GM21526 (cell line): ENCODE results near the gene CENPH.
"Not testable (repeated sequence)": the region's sequence is repeated elsewhere in the genome, so short reads cannot be mapped to it uniquely, and the experiment has no call there.

Experiments used
- ATAC-seq: cut with Tn5 transposase; IDR thresholded peaks from one replicate; pipeline ENCODE4 v1.9.1; 2021; ENCODE audit warnings: moderate library complexity; ENCODE audit not compliant: unreplicated experiment, low FRiP score

Gene CENPH, protein sequence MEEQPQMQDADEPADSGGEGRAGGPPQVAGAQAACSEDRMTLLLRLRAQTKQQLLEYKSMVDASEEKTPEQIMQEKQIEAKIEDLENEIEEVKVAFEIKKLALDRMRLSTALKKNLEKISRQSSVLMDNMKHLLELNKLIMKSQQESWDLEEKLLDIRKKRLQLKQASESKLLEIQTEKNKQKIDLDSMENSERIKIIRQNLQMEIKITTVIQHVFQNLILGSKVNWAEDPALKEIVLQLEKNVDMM

DNA sequence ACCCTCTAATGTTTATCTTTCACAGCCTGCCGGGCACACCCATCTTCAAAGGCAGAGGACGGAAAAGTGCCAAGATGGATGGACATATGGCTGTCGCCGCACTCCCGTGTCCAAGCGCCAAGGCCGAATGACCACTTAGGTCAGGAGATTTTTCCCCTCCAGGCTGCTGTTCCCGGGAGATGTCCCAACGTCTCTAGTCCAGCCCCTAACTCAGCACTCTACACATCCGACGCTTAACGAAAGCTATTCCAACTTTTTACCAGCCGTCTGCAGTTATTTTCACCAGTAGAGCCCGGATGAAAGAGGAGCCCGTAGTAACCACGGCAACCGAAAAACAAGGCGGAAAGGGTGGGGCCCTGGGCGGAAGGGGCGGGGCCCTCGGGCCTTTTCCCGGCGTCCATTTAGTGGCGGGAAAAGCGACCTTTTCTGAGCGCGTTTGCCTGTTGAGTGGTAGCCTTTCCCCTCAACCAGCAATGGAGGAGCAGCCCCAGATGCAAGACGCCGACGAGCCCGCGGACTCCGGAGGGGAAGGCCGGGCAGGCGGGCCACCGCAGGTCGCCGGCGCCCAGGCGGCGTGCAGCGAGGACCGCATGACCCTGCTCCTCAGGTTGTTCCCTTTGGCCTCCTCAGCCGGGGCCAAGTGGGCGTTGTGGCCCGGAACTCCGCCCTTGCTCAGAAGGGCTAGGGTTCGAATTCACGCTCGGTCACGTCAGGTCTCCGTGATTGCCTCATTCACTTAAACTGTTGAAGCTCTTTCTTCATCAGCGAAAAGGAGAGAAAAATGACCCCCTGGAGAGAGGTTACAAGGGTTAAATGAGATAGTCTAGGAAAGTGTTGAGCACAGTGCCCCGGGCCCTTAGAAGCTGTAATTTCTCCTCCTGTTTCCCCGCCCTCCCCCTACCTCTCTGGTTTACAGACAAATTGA is at the start of gene CENPH:
CENPH (plus strand) TSS at position 422 of the 925 bp plus-strand sequence; CDS start at position 474, 52 bp downstream.
- ATAC-seq = peak; percentile 80

DNA sequence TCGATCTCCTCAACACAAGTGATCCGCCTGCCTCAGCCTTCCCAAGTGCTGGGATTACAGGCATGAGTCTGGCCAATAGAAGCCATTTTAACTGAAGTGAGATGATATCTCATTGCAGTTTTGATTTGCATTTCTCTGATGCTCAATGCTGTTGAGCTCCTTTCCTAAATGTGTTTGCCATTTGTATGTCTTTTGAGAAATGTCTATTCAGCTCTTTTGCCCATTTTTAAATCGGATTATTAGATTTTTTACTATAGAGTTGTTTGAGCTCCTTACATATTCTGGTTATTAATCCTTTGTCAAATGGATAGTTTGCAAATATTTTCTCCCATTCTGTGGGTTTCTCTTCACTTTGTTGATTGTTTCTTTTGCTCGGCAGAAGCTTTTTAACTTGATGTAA is 49.1 kb upstream of the CENPH start:
- not testable (repeated sequence) for ATAC-seq

DNA sequence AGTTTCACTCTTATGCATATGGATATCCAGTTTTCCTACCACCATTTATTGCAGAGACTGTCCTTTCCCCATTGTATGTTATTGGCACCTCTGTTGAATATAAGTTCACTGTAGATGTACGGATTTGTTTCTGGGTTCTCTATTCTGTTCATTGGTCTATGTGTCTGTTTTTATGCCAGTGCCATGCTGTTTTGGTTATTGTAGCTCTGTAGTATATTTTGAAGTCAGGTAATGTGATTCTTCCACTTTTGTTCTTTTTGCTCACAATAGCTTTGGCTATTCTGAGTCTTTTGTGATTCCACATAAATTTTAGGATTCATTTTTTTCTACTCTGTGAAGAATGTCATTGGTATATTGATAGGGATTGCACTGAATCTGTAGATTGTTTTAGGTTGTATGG is 48.6 kb upstream of the CENPH start:
- no peak for ATAC-seq

DNA sequence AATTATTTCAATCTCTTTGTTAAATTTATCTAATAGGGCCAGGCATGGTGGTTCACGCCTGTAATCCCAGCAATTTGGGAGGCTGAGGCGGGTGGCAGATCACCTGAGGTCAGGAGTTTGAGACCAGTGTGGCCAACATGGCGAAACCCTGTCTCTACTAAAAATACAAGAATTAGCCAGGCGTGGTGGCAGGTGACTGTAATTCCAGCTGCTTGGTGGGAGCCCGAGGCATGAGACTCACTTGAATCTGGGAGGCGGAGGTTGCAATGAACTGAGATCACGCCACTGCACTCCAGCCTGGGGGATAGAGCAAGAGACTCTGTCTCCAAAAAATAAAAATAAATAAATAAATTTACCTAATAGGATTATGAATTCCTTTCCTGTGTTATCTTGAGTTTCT is 40.8 kb upstream of the CENPH start:
- not testable (repeated sequence) for ATAC-seq

DNA sequence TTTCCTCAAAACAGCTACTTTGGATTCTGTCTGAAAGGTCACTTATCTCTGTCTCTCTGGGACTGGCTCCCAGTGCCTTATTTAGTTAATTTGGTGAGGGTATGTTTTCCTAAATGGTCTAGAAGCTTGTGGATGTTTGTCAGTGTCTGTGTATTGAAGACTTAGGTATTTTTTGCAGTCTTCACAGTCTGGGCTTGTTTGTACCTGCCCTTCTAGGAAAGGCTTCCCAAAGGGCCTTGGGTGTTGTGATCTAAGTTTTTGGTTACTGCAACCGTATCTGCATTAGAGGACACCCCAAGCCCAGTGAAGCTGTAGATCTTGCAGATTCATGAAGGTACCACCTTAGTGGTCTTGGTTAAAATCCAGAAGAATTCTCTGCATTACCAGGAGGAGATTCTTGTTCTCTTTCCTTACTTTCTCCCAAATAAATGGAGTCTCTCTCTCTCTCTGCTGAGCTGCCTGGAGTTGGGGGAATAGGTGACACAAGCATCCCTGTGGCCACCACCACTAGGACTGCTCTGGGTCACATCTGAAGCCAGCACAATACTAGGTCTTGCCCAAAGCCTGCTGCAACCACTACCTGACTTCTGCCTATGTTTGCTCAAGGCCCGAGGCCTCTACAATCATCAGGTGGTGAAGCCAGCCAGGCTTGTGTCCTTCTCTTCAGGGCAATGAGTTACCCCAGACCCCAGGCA is 40.3 kb upstream of the CENPH start:
- ATAC-seq = no peak

DNA sequence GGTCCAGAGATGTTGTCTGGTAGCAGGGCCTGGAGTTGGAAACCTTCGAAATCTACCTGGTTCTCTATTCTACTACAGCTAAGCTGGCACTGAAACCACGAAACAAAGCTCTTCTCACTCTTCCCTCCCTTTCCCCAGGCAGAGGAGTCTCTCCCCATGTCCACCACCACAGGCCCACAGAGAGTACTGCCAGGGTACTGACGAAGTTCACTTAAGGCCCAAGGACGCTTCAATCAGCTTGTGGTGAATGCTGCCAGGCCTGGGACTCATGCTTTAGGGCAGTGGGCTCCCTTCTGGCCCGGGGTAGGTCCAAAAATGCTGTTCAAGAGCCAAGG is 39.7 kb upstream of the CENPH start:
- ATAC-seq = no peak

- ATAC-seq = no peak
Observed at GRCh38 chr5:69152731-69153130, 36.7 kb upstream of the CENPH start.

DNA sequence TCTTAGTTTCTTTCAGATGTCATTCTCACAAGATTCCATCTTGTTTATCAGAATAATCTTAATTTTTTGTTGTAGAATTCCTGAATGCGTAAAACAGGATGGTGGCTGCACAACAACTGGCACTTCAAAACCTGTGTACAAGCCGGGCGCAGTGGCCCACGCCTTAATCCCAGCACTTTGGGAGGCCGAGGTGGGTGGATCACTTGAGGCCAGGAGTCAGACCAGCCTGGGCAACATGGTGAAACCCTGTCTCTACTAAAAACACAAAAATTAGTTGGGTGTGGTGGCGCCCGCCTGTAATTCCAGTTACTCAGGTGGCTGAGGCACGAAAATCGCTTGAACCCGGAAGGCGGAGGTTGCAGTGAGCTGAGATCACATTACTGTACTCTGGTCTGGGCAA is 32.9 kb upstream of the CENPH start:
- no peak for ATAC-seq

DNA sequence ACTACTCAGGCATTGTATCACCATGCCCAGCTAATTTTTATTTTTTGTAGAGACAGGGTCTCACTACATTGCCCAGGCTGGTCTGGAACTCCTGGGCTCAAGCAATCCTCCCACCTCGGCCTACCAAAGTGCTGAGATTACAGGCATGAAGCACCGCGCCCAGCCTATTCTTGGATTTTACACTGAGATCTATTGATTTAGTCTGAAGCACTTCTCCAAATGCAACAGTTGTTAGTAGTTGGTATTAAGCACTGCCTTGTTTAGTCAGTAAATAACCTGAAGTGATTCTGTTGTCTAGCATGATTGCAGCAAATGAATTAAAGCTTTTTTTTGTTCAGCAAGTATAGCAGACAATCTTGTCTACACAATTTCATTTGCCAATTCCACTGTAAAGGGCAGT is 31.3 kb upstream of the CENPH start:
- ATAC-seq = no peak

DNA sequence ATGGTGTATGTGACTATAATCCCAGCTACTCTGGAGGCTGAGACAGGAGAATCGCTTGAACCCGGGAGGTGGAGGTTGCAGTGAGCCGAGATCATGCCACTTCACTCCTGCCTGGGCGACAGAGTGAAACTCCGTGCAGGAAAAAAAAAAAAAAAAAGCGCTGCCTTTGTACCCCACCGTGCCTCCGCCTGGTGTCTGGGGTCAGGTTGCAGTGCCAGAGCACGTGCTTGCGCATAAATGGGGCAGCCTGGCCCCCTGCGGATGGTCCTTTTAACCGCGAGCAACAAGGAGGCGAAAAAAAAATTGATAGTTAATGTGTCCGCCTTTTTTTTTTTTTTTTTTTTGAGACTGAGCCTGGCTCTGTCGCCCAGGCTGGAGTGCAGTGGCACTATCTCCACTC is 28.7 kb upstream of the CENPH start:
- ATAC-seq = no peak

DNA sequence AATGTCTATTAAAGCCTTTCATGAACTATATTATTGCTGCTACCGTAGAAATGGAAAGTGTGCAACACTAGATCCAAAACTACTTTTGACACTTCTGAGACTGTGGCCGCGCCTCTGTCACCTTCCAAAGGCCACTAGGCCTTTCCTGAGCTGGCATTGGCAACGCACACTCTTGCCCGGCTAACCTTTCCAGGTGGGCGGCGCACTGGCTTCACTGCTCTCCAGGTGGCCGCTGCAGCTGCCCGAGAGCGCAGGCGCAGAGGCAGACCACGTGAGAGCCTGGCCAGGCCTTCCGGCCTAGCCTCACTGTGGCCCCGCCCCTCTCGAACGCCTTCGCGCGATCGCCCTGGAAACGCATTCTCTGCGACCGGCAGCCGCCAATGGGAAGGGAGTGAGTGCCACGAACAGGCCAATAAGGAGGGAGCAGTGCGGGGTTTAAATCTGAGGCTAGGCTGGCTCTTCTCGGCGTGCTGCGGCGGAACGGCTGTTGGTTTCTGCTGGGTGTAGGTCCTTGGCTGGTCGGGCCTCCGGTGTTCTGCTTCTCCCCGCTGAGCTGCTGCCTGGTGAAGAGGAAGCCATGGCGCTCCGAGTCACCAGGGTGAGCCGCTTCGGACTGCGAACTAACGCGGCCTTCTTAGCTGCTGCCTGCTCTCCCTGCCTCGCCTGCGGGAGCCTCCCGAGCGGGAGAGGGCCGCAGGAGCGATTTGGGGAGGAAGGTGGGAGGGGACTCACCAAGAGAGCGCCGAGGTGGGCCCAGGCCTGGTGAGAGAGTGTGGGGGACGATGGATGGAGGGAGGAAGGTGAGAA is 22.5 kb upstream of the CENPH start, which contains the start of gene CCNB1:
CCNB1 (plus strand) TSS at position 465 of the 807 bp plus-strand sequence; CDS start at position 578, 113 bp downstream.
- ATAC-seq = peak; percentile 97

DNA sequence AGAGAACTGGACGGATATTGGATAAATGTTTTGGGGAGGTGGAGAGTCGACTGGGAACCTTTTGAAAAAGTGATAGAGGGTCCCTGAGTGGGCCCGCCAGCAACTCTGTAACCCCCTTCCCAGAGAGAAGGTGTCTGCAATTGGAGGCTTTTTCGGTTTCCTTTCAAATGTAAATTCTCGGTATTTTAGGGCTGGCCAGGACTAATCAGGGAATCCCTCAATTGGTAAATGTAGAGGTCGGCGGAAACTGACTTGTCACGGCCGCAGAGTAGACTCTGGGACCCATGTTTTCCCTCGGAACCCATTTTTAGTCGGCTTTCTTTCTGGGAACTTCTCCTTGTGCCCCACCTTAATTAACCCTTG is 21.9 kb upstream of the CENPH start:
- ATAC-seq = no peak

- no peak for ATAC-seq
Observed at GRCh38 chr5:69167929-69168328, 21.5 kb upstream of the CENPH start.

GRCh38 chr5:69170495-69170894 is 18.9 kb upstream of the CENPH start:
- ATAC-seq = no peak

GRCh38 chr5:69170969-69171368 is 18.4 kb upstream of the CENPH start:
- ATAC-seq = no peak

DNA sequence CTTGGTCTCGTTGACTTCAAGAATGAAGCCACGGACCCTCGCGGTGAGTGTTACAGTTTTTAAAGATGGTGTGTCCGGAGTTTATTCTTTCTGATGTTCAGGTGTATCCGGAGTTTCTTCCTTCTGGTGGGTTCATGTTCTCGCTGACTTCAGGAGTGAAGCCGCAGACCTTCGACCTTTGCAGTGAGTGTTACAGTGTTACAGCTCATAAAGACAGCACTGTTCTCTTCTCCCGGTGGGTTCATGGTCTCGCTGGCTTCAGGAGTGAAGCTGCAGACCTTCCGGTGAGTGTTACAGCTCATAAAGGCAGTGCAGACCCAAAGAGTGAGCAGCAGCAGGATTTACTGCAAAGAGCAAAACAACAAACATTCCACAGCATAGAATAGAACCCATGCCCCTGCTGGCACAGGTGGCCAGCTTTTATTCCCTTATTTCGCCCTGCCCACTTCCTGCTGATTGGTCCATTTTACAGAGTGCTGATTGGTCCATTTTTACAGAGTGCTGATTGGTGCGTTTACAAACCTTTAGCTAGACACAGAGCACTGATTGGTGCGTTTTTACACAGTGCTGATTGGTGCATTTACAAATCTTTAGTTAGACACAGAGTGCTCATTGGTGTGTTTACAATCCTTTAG is 7.6 kb upstream of the CENPH start:
- ATAC-seq = not testable (repeated sequence)

DNA sequence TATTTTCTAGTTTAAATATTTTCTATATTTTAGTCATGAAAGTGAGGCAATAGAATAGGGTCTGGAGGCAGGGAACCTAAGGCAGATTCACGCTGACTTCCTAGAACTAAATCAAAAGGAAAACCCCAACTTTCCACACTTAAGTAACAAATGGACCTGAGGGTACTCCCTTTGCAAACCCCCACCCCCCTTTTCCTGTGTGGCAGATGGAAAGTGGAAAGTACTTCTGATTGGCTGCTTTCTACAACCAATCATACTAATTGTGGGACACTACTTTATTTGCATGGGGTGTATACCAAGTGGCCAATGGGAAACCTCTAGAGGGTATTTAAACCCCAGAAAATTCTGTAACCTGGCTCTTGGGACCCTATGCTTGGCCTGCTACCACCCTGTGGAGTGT is 4.8 kb upstream of the CENPH start:
- no peak for ATAC-seq

DNA sequence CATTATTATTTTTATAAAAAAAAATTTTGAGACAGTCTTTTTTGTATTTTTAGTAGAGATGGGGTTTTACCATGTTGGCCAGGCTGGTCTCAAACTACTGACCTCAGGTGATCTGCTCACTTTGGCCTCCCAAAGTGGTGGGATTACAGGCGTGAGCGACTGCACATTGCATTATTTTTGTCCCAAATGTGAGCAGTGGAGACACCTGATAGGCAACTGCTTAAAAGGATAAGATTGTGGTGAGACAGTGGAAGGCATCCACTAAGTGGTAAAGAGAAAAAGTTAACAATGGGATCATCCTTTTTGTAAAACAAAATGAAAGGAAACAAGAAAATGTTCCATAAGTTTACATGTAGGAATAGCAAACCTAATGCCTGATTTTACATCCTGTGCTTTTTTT is 2.0 kb upstream of the CENPH start:
- ATAC-seq = no peak

DNA sequence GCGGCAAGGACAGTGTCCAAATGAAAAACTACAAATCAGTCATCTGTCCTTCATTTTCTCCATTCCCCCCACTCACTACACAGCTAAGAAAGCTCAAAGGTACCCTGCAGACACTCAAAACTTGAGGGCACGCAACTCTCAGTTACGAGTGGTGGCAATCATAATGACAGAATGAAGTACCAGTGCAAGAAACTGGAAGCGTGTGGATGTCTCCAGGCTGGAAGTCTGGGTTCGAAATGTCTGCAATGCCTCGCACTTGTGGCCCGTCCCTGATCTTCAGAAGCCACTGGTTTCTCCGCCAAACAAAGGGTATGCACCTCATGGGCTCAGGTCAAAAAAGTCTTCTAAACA is 597 bp upstream of the CENPH start:
- ATAC-seq = no peak

DNA sequence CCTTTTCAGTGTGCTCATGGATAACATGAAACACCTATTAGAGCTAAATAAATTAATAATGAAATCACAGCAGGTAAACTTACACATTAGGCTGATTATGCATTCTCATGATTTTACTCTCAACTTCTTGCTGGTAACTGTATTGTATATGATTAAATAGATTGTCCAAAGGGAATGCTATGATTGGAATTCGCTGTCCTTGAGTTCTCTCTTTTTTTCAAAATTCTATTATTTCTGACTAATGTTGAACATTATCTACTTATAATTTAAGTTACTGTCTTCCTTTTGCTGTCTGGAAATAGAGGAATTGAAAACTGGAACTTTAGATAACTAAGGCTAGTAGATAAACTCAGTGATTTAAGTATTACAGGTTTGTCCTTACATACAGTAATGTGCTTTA is 13.1 kb downstream of the CENPH start:
- ATAC-seq = no peak
